Measurements from ENCODE around the gene PSMB2.

Gene PSMB2

GRCh38 chr1:35572296-35572695, 69.0 kb downstream of the PSMB2 start:
- no peak for DNase-seq (ENCODE audit: low read depth in 2 of 2)

DNA sequence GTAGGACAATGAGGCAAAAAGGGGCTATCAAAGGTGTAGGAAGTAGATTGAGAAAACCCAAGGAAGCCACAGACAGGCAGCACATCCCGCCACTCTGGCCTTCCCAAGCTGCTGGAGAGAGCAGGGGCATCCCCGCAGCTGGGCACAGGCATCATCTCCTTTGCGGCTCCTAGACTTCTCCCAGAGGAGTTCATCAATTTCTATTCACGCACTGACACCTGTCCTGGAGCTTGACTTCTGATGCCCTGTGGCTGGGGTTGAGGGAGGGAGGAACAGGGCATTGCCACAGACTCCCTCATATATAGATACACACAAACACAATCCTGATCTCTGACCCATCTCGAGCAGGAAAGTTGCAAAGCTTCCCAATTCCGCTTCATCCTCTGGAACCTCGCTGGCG, 70.1 kb downstream of the PSMB2 start:
- no peak for DNase-seq (ENCODE audit: low read depth in 2 of 2)

GRCh38 chr1:35570589-35571137, 70.7 kb downstream of the PSMB2 start:
- no peak for DNase-seq (ENCODE audit: low read depth in 2 of 2)

DNA sequence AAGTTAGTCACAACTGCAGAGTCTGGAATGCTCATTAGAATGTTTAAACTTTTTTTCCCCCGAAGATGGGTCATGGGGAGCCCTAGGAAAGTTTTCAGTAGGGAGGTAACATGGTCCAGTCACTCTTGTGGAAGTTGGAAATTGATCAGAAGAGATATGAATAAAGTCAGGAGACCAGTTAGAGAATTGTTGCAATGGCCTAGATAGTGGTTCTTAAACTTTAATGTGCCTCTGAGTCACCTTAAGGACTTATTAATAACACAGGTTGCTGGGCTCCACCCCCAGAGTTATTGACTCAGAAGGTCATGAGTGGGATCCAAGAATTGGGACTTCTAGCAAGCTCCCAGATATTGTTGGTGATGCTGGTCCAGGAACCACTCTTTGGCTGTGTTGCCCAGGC, 71.4 kb downstream of the PSMB2 start:
- DNase-seq (ENCODE audit: low read depth in 2 of 2), result no peak

DNA sequence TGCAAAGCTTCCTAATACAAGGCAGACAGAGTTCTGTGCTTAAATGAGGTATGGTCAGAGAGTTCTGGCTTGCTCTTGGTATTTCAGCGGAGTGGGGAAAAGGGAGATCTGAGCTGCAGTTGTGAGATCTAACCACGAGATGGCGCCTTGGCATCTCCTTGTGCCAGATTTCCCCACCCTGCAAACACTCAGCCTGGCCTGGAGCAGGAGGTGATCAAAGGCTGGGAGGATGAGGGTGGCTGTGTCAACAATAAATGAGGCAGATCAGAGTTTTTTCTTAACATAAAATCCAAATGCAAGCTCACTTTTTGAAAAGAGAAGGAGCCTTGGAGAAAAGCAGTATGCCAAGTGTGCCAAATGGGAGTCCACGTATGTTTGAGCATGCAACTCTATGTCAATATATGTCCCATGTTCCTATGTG, 72.3 kb downstream of the PSMB2 start:
- peak in 1 of 2 experiments; percentile 26 for DNase-seq (ENCODE audit: low read depth in 2 of 2)

- no peak for DNase-seq (ENCODE audit: low read depth in 2 of 2)
Observed at GRCh38 chr1:35567947-35568558, 73.3 kb downstream of the PSMB2 start.

GRCh38 chr1:35565742-35566133, 75.6 kb downstream of the PSMB2 start:
- no peak for DNase-seq (ENCODE audit: low read depth in 2 of 2)

GRCh38 chr1:35564884-35565741, 76.2 kb downstream of the PSMB2 start:
- DNase-seq (ENCODE audit: low read depth in 2 of 2), result no peak

- peak; percentile 13 to 21 for DNase-seq (ENCODE audit: low read depth in 2 of 2)
Observed at GRCh38 chr1:35564037-35564883, 77.1 kb downstream of the PSMB2 start.

- no peak for DNase-seq (ENCODE audit: low read depth in 2 of 2)
Observed at GRCh38 chr1:35563166-35563565, 78.2 kb downstream of the PSMB2 start.

DNA sequence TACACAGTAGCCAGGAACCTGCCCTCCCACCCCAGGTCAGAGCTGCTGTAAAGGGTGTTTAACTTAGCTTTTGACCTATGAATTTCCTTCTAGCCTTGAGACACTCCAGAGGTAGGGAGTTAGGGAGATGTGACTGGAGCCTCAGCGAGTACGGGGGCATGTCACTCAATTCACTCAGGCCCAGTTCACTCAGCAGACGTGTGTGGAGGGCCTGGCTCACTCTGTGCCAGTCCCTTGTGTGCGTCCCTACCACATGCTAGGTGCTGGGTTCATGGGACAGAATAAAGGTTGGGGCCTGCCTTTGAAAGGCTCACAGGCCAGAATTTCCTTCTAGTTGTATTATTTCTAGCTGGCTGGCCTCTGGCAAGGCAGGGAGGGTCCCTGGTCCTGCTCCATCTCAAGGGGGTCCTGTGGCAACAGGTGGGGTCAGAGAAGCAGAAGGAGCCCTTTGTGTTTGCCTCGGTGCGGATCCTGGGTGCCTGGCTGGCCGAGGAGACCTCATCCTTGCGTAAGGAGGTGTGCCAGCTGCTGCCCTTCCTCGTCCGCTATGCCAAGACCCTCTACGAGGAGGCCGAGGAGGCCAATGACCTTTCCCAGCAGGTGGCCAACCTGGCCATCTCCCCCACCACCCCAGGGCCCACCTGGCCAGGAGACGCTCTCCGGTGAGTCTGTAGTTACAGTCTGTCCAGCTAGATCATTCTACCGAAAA, 79.2 kb downstream of the PSMB2 start:
- no peak for DNase-seq (ENCODE audit: low read depth in 2 of 2)

- no peak for DNase-seq (ENCODE audit: low read depth in 2 of 2)
Observed at GRCh38 chr1:35561297-35561971, 79.9 kb downstream of the PSMB2 start.

- DNase-seq (ENCODE audit: low read depth in 2 of 2), result no peak
Observed at GRCh38 chr1:35560256-35561225, 80.8 kb downstream of the PSMB2 start.

- no peak for DNase-seq (ENCODE audit: low read depth in 2 of 2)
Observed at GRCh38 chr1:35559317-35559944, 81.9 kb downstream of the PSMB2 start.

GRCh38 chr1:35558374-35559316, 82.7 kb downstream of the PSMB2 start:
- DNase-seq (ENCODE audit: low read depth in 2 of 2), result no peak

DNA sequence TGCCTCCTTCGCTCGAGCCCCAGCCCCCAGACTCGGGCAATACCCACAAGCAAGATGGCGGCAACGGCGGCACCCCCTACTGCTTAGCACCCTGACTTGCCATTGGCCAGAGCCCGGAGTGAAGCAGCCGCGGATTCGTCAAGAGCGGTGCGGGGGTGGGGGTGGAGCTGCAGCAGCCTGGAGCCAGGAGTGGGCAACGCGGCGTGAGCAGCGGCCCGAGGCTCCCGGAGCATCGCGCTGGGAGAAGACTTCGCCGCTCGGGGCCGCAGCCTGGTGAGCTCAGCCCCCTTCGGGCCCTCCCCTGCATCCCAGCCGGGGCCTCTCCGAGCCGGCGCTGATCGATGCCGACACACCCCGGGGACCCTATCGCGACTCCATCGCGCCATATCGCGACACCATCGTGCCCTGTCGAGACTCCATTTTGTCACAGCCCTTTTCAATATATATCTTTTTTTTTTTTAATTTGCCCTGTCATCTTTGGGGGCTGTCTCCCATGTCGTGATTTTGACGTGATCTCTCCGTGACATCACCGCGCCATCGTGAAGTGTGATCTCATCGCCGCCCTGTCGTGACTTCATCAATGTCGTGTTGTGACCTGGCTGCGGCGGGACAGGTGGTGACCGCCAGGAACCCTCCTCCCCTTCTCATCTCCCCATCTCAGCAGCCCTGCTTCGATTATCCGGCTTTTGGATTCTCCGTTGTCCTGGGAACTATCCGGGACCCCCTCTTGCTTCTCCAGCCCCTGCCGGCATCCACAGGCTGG, 83.5 kb downstream of the PSMB2 start, which contains the start of gene NCDN:
TSS of gene NCDN (plus strand) at position 189 of the 763 bp plus-strand sequence. CDS start at position 581, 392 bp downstream.
- peak; percentile 89 to 92 for DNase-seq (ENCODE audit: low read depth in 2 of 2)

DNA sequence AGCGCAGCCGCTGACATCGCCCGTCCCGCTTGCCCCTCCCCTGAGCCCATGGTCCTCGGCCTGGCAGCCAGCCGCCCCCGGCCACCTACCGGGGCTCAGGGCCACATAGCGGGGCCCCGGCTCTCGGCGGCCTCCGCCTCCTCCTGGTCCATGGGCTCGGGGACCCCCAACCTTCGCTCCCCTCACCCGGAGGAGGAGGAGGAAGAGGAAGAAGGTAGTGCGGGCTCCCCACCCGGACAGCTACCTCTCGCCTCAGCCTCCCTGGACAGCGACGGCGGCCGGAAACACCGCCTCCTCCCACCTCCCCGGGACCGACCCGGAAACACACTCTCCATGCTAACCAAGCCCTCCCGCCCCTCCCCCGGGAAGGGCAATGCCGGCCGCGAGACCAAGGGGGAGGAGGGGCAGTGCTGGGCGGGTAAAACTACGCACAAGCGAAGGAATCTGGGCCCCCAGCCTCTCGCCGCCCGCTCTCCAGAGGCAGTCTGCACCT, 84.2 kb downstream of the PSMB2 start, which contains the start of gene KIAA0319L:
TSS of gene KIAA0319L (minus strand) at position 286 of the 493 bp plus-strand sequence. CDS start 2,912 bp downstream, outside the sequence.
- no peak for DNase-seq (ENCODE audit: low read depth in 2 of 2)

Measured in fibroblast of skin of left biceps (primary cell).